Measurements from ENCODE around the gene U2SURP. TPM values are rescaled to one million over a fixed set of nuclear protein-coding genes. Genes with fewer than 3 reads are reported as not detected.

U2SURP gene
- polyA plus RNA-seq, 3 donors: 137 to 160 (median 159) TPM

DNA sequence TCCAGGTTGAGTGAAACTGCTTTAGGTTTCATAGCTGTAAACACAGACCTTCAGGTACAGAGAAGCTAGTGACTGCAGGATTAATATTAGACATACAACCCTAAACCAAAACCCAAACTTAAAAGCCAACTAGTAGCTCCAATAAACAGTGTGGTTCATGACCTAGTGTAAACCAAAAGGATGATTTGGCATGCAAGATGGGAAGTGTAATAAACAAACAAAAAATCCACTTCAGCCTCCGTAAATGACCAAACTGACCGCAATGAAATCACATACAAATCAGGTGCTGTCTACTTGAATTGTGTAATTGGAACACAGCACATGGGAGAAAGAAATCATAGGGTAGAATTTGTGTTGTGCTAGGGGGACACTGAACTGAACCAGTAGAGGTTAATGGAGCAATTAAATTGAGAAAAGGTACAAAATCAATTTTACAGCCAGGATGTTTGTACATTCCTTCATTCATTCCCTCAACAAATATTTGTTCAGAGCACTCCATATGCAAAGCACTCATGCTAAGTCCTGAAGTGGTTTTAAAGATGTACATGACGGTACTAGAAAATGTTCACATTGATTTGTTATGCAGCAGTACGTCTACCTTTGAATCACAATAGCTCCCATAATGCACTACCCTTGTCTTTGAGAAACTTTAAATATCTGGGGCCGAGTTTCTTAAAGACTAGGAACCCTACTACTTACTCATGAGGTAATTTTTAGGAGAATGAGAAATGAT is 96.8 kb downstream of the U2SURP start:
- DNase-seq (ENCODE audit: low read depth in 3 of 3, low spot score in 2 of 3): no peak

DNA sequence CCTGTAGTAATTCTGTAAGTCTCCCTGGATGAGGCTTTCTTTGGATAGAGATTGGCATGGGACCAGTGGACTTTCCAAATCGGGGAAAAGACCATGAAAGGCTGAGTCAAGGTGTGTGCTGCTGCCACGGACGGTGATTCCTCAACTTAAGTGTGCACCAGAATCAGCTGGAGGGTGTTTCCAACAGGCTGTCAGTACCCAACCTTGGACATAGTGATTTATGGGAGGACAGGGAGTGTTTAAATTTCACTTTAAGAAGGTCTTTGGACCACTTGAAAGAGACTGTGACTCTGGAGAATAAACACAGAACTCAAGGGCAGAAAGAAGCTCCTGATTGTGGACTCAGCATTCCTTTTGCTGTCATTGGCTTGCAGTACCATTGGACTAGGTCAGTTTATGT is 97.8 kb downstream of the U2SURP start:
- DNase-seq (ENCODE audit: low read depth in 3 of 3, low spot score in 2 of 3): no peak

DNA sequence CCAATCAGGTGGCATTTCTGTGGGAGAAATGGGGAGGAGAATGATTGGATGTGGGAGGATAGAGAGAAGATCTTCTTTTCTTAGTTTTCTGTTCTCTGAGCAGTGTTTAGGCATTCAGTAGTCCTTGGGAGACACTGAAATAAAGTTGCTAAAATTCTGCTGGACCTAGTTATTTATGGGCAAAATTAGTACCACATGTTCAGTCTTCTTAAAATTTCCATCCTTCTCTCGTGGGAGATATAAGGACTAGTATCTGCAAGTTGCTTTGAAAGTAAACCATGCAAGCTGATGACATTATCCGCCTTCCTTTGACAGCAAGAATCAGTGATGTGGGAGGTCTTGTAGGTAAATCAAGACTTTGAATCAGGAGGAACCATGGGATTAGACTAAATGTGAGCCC is 98.3 kb downstream of the U2SURP start:
- DNase-seq (ENCODE audit: low read depth in 3 of 3, low spot score in 2 of 3): no peak

DNA sequence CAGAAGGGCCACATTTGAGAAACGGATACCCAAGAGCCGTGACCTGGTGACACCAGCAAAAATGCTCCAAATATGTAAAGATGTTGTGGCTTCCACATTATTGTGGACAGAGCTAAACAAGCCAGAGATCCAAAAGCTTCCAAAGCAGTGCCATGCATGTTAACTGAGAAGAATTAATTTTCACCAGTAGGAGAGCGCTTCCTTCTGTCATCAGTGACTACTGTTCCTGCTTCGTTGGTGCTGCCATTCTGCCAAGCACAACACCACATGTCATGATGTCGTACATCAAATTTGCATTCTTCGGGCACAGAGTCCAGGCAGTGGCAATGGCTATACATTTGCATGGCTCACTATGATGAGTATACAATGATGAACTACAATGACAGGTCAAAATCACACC is 99.1 kb downstream of the U2SURP start:
- no peak for DNase-seq (ENCODE audit: low read depth in 3 of 3, low spot score in 2 of 3)

DNA sequence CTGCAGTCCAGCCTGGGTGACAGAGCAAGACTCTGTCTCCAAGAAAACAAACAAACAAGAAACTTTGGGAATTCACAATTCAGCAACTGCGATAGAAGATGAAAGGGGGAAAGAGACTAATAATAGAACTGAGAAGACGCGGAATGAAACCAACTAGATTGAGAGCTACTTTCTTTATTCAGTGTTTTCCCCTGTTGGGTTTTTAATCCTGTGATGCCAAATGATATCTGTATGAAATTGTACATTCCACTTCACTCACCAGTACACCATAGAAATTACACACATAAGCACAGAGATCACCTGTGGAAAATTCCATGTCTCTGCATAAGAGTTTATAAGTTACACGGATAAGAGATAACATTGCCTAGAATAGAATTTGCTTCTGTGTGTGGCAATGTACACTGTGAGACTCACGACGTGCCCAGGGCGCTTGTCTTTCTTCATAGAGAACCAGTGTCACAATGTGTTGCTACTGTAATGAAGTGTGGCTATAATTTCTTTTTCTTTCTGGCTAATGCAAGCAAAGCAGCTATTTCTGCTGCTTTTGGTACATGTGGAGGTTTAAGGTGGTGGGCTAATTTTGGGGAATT is 100.5 kb downstream of the U2SURP start:
- DNase-seq (ENCODE audit: low read depth in 3 of 3, low spot score in 2 of 3): no peak

DNA sequence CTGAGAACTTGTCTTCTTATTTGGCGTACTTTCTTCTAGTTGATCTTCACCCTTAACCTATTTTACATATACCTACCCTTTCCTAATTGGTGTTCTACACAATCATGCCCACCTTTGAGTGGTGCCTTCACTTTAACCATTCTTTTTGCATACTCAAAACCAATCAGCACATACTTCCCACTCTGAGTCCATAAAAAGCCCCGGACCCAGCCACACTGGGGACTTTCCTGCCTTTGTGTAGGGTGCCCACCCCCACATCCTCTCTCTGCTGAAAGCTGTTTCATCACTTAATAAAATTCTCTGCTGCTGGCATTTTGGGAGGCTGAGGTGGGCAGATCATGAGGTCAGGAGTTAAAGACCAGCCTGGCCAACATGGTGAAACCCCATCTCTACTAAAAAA is 102.3 kb downstream of the U2SURP start:
- DNase-seq (ENCODE audit: low read depth in 3 of 3, low spot score in 2 of 3): no peak

DNA sequence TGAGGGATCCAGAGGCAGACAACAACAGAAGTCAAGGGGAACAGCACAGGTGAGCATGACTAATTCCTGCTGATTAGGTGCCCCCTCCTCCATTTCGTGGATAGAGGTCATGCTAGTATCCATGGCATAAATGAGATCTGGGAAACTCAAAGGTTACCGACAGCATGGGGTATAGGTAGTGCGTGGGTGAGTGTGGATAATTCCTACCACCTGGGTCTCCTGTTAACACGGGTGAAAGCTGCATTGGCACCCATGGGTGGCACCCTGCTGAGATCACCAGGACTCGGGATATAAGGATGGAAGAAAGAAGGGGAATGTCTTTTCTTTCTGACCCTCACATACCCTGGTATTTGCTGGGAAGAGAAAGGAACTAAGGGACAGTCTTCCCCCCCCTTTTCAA is 103.8 kb downstream of the U2SURP start:
- DNase-seq (ENCODE audit: low read depth in 3 of 3, low spot score in 2 of 3): no peak

DNA sequence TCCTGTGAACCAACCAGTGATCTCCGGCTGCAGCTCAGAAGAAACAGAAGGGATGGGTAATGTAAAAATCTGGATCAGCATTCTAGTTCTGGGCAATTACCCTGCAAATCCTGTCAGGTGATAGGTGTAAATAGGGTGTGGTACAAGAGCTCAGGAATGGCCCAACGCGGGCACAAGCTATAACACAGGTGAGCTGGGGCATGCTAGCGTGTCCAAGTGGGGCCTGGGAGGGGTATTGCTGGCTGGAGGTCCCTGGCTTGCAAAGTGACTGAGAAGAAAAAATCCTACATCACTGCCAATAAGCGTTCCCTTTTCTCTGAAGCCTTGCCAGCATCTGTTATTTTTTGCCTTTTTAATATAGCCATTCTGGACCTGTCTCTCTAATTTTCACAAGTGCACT is 108.5 kb downstream of the U2SURP start:
- DNase-seq (ENCODE audit: low read depth in 3 of 3, low spot score in 2 of 3): no peak

Other genes with a start within 250 kb of the U2SURP start
- gene PCOLCE2, start 112.5 kb upstream of the U2SURP start, polyA plus RNA-seq (ENCODE audit: insufficient read length in 3 of 3): 1 to 10 TPM; 4.2 to 7.6 (median 4.9) TPM
- under 1 TPM; 0.44 to 0.60 (median 0.47) TPM for gene PAQR9, start 37.9 kb upstream of the U2SURP start, polyA plus RNA-seq (ENCODE audit: insufficient read length in 3 of 3)
- 10 to 100 TPM; 21.0 to 29.7 (median 28.0) TPM for gene CHST2, start 118.2 kb downstream of the U2SURP start, polyA plus RNA-seq (ENCODE audit: insufficient read length in 3 of 3)

All from right renal cortex interstitium (tissue), 3 donors.